Breast epithelium (tissue), 3 donors: ENCODE data around the gene KAT7.

Experiments
- CTCF ChIP-seq, 3 donors: fragments of 450-650 bp; IDR thresholded peaks; one replicate each; pipeline ENCODE4 v1.5.1; 2016 to 2017; ENCODE audit warnings: antibody characterized with exemption in 3 of 3, mild to moderate bottlenecking in 3 of 3, moderate library complexity in 3 of 3
- POLR2AphosphoS5 ChIP-seq, 3 donors: sonication (generic); formaldehyde crosslinking; IDR thresholded peaks; one replicate each; pipeline ENCODE4 v1.6.1; 2017; ENCODE audit warnings: antibody characterized with exemption in 3 of 3

- TF ChIP-seq CTCF (IDR thresholded peaks at IDR 0.05) (no peak), POLR2AphosphoS5 (IDR thresholded peaks at IDR 0.05) (no peak)
Measured at GRCh38 chr17:49862781-49863331, 74.4 kb downstream of the KAT7 start.
